ENCODE data around the gene COPB1.

DNA sequence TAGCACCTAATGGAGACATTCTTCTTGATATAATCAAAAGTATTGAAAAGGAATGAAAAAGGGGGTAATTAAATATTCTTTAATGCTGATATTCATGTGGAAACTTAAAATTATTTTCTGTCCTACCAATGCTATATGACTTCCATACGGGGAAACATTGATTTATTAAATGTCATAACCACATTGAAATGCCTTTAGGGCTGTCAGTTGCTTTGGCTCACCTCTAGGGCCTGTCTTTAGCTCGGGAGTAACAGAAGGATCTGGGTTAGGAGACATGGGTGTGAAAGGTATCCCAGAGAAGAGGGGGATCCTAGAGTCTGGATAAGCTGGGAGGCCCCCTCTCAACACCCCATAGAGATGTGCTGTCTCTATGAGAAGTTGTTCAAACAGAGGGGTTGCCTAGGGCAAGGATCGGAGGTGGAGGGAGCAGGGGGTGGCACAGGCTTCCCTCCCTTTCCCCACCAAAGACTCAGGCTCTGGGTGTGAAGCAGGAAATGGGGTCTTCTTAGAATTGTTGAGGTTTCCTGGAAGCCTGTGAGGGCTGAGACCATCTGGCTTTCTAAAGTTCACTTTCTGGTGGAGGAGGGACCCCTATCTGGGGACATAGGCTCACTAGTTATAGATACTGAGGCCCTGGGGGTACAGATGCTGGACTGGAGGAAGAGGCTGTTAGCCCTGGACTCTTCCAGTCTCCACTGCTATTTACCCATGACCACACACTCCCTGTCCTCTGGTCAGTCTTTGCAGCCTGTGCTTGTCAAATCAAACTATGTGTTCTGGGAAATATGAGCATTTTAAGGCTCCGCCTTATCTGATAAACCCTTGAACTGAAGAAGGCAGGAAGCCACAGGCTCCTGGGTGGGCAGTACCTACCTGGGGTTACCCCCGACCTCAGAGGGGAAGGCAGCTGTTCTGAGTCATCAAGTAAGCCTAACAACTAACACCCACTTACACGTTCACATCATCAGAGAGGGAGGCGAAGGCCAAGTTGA, 84.8 kb downstream of the COPB1 start:
- no peak for TF ChIP-seq ZNF384 (IDR thresholded peaks at IDR 0.05)
- TF ChIP-seq FOXM1 (IDR thresholded peaks at IDR 0.05; ENCODE audit: borderline replicate concordance) = no peak
- no peak for TF ChIP-seq HDGF (IDR thresholded peaks at IDR 0.05; ENCODE audit: borderline replicate concordance)
- no peak for TF ChIP-seq FOXK2 (IDR thresholded peaks at IDR 0.05)
- TF ChIP-seq, protein P1, sequence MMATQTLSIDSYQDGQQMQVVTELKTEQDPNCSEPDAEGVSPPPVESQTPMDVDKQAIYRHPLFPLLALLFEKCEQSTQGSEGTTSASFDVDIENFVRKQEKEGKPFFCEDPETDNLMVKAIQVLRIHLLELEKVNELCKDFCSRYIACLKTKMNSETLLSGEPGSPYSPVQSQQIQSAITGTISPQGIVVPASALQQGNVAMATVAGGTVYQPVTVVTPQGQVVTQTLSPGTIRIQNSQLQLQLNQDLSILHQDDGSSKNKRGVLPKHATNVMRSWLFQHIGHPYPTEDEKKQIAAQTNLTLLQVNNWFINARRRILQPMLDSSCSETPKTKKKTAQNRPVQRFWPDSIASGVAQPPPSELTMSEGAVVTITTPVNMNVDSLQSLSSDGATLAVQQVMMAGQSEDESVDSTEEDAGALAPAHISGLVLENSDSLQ (IDR thresholded peaks at IDR 0.05) = 0 out of 2 replicates have a peak, but pooled peaks have one; percentile 25
- TF ChIP-seq ELF4 (IDR thresholded peaks at IDR 0.05) = no peak
- no peak for TF ChIP-seq SP1 (IDR thresholded peaks at IDR 0.05)
- no peak for TF ChIP-seq FOXA1 (IDR thresholded peaks at IDR 0.05)
- no peak for TF ChIP-seq TARDBP (IDR thresholded peaks at IDR 0.05)

All from HEK293T (cell line).